ENCODE results near the gene TACC2. TPM values are rescaled to one million over a fixed set of nuclear protein-coding genes. Genes with fewer than 3 reads are reported as not detected.
"Not testable (repeated sequence)": the region's sequence is repeated elsewhere in the genome, so short reads cannot be mapped to it uniquely, and the experiment has no call there.

Gene TACC2
- total and polyA plus RNA-seq, 4 donors: 21.6 to 107 (median 64.9) TPM

DNA sequence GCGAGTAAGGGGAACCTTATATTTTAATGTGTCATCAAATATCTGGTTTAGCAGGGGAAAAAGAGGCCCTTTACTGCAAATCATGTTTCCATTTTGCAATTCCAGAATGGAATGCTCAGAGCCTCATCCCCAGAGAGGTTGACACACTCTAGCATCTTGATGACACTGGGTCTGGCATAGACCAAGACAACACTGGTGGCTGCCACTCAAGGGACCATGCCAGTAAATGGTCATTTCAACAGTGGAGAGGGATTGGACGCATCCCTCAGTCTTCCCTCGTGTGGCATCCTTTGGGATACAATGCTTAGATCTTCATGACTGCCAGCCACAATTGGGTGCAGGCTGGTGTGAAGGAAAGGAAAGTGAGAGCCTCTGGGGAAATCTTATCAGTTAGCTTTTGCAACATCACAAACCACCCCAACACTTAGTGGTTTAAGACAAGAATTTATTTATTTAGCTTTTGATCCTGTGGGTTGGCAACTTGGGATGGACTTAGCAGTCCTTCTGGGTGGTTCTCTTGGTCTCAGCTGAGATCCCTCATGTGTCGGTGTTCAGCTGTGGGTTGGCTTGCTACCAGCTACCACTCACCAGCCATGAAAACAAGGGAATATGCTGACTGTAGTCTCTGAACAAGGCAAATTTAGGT is 21.6 kb downstream of the TACC2 start:
- H3K9me3 ChIP-seq (ENCODE audit: control insufficient read depth, insufficient read depth, low read length): no peaks in the 10 kb centered on the region
- no peaks in the 10 kb centered on the region for H3K36me3 ChIP-seq (ENCODE audit: control insufficient read depth, insufficient read depth, low read length)
- H3K4me3 ChIP-seq (ENCODE audit: low read depth, low read length): no peak overlapping the region
- H3K27ac ChIP-seq (ENCODE audit: low read depth, low read length): no peak overlapping the region
- DNase-seq (ENCODE audit: low read depth in 4 of 6, low spot score in 6 of 6): no peak
- H3K4me1 ChIP-seq (ENCODE audit: control insufficient read depth, insufficient read depth, low read length): no peaks in the 10 kb centered on the region
- no peaks in the 10 kb centered on the region for H3K27me3 ChIP-seq (ENCODE audit: control insufficient read depth, insufficient read depth, low read length)
- WGBS (ENCODE audit: insufficient coverage): no CpG with 5 or more reads among the region's 4 CpGs

DNA sequence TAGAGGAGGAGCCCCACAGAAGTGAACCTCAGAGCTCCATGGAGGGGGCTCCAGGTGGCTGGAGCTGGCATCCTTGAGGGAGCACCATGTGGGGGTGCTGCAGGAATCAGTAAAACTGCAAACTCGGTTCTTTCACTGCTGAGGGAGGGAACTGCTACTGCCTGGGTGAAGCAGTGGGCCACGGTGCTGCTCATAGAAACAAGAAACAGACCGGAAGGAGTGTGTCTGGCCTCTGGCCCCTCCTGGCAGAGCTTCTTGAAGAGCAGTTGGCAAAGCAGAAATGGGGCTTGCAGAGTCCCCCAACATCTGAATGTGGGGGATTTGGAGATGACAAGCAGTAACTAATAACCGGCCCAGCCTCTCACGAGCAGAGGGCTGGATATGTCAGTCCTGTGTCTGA is 23.8 kb downstream of the TACC2 start:
- WGBS (ENCODE audit: insufficient coverage): 86% methylated on average over 3 of the region's 5 CpGs
- H3K4me3 ChIP-seq (ENCODE audit: low read depth, low read length): no peak overlapping the region
- H3K27ac ChIP-seq (ENCODE audit: low read depth, low read length): no peak overlapping the region
- H3K36me3 ChIP-seq (ENCODE audit: control insufficient read depth, insufficient read depth, low read length): no peaks in the 10 kb centered on the region
- no peak for DNase-seq (ENCODE audit: low read depth in 4 of 6, low spot score in 6 of 6)
- no peaks in the 10 kb centered on the region for H3K9me3 ChIP-seq (ENCODE audit: control insufficient read depth, insufficient read depth, low read length)
- no peaks in the 10 kb centered on the region for H3K4me1 ChIP-seq (ENCODE audit: control insufficient read depth, insufficient read depth, low read length)
- H3K27me3 ChIP-seq (ENCODE audit: control insufficient read depth, insufficient read depth, low read length): no peaks in the 10 kb centered on the region

DNA sequence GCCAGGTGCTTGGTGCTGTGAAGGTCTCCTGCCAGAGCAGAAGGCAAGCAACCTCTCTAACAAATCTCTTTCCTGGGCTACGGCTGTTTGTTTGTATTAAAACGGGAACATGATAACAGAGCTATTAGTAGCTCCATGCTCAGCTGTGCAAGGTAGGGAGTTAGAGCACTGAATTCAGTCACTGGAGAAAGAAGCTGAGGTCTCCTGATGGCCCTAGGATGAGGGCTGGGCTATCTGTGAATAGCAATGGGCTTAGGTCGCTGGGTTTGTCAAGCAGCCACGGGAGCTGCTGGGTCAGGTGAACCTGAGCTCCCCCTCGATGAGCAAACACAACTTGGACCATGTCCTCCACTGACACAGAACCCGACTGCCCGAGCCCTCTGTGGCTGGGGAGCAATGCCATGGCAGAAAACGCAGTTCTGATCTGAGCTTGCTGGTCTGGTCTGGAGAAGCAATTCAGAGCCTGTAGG is 24.4 kb downstream of the TACC2 start:
- WGBS (ENCODE audit: insufficient coverage): 91% methylated on average over 8 of the region's 8 CpGs
- Histone ChIP-seq H3K4me3 (ENCODE audit: low read depth, low read length) (no peak overlapping the region), H3K27me3 (ENCODE audit: control insufficient read depth, insufficient read depth, low read length) (no peaks in the 10 kb centered on the region), H3K4me1 (ENCODE audit: control insufficient read depth, insufficient read depth, low read length) (no peaks in the 10 kb centered on the region), H3K27ac (ENCODE audit: low read depth, low read length) (no peak overlapping the region), H3K36me3 (ENCODE audit: control insufficient read depth, insufficient read depth, low read length) (no peaks in the 10 kb centered on the region), H3K9me3 (ENCODE audit: control insufficient read depth, insufficient read depth, low read length) (no peaks in the 10 kb centered on the region)
- DNase-seq (ENCODE audit: low read depth in 4 of 6, low spot score in 6 of 6): no peak

DNA sequence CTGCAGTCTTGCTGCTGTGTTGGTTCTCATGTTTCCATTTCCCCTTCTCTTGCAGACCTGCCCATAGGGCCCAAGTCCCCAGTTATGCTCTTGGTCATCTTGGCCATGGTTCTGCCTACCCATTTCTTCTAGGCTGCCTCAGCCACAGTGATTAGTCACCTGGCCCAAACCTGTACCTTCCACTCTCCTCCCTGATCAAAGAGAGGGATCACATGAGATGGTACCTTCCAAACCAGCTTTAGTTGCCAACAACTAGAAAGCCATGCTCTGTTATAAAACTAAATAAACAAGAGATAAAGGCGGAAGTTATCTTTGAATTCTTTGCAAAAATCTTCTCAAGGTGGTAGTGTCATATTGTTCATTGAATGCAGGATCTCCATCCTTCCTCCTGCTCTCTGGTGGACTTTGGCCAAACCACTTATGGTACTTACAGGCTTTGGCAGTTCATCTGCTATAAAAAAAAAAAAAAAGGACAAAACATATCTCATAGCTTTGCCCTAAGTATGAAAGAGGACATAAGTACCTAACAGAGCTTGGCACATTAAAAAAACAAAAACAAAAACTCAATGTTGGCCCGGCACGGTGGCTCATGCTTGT is 25.8 kb downstream of the TACC2 start:
- Histone ChIP-seq H3K27ac (ENCODE audit: low read depth, low read length) (no peak overlapping the region), H3K9me3 (ENCODE audit: control insufficient read depth, insufficient read depth, low read length) (no peaks in the 10 kb centered on the region), H3K4me1 (ENCODE audit: control insufficient read depth, insufficient read depth, low read length) (peaks cover 4% of the 10 kb centered on the region), H3K27me3 (ENCODE audit: control insufficient read depth, insufficient read depth, low read length) (peaks cover 11% of the 10 kb centered on the region), H3K4me3 (ENCODE audit: low read depth, low read length) (no peak overlapping the region), H3K36me3 (ENCODE audit: control insufficient read depth, insufficient read depth, low read length) (no peaks in the 10 kb centered on the region)
- DNase-seq (ENCODE audit: low read depth in 4 of 6, low spot score in 6 of 6): no peak
- WGBS (ENCODE audit: insufficient coverage): no CpG with 5 or more reads among the region's 3 CpGs

DNA sequence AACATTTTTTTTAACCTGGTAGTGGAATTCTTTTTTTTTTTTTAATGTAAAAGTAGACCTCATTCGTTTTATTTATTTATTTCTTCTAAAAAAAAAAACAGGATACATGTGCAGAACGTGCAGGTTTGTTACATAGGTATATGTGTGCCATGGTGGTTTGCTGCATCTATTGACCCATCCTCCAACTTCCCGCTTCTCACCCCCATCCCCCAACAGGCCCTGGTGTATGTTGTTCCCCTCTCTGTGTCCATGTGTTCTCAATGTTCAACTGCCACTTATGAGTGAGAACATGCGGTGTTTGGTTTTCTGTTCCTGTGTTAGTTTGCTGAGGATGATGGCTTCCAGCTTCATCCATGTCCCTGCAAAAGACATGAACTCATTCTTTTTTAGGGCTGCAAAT is 29.0 kb downstream of the TACC2 start:
- H3K9me3 ChIP-seq (ENCODE audit: control insufficient read depth, insufficient read depth, low read length); H3K4me1 ChIP-seq (ENCODE audit: control insufficient read depth, insufficient read depth, low read length); H3K27ac ChIP-seq (ENCODE audit: low read depth, low read length); H3K4me3 ChIP-seq (ENCODE audit: low read depth, low read length); H3K36me3 ChIP-seq (ENCODE audit: control insufficient read depth, insufficient read depth, low read length); DNase-seq (ENCODE audit: low read depth in 4 of 6, low spot score in 6 of 6): not testable (repeated sequence)
- WGBS (ENCODE audit: insufficient coverage): no CpG with 5 or more reads among the region's 4 CpGs
- peaks cover 11% of the 10 kb centered on the region for H3K27me3 ChIP-seq (ENCODE audit: control insufficient read depth, insufficient read depth, low read length)

DNA sequence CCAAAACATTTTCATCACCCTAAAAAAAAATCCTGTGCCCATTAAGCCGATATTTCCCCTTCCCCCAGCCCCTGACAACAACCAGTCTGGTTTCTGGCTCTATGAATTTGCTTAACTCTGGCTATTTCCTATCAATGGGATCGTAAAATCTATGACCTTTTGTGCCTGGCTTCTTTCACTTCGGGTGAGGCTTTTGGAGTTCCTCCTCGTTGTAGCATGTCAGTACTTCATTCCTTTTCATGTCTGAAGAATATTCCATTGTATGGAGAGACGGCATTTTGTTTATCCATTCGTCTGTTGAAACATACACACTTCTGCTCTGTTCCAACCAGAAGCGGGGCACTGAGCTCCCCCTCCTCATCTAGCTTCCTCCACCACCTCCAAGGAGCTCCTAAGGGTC is 29.5 kb downstream of the TACC2 start:
- 36% methylated on average over 1 of the region's 7 CpGs for WGBS (ENCODE audit: insufficient coverage)
- no peak overlapping the region for H3K4me3 ChIP-seq (ENCODE audit: low read depth, low read length)
- no peak overlapping the region for H3K27ac ChIP-seq (ENCODE audit: low read depth, low read length)
- H3K27me3 ChIP-seq (ENCODE audit: control insufficient read depth, insufficient read depth, low read length): peaks cover 11% of the 10 kb centered on the region
- H3K36me3 ChIP-seq (ENCODE audit: control insufficient read depth, insufficient read depth, low read length): no peaks in the 10 kb centered on the region
- H3K9me3 ChIP-seq (ENCODE audit: control insufficient read depth, insufficient read depth, low read length): no peaks in the 10 kb centered on the region
- peaks cover 5% of the 10 kb centered on the region for H3K4me1 ChIP-seq (ENCODE audit: control insufficient read depth, insufficient read depth, low read length)
- DNase-seq (ENCODE audit: low read depth in 4 of 6, low spot score in 6 of 6): no peak

DNA sequence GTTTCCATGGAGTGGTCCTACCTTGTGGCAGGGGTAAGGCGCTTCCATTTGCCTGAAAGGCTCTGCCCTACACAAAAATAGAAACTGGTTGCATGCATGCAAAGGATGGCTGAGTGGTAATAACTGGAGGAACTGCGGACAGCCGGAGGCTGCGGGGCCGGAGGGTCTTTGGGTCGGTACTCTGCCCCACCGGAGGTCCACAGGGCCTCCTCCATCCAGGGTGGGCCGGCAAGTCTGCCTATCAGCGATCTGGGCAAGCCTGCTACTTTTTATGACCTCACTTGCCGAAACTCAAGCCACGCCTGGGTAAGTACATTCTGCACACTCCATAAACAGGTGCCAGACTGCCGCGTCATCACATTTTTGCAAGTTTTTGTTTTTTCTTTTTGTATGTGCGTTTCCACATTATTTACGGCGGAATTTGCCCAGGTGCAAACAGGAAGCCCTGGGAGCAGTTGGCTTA is 30.0 kb downstream of the TACC2 start:
- Histone ChIP-seq H3K4me1 (ENCODE audit: control insufficient read depth, insufficient read depth, low read length) (peaks cover 5% of the 10 kb centered on the region), H3K27me3 (ENCODE audit: control insufficient read depth, insufficient read depth, low read length) (peaks cover 11% of the 10 kb centered on the region), H3K27ac (ENCODE audit: low read depth, low read length) (no peak overlapping the region), H3K9me3 (ENCODE audit: control insufficient read depth, insufficient read depth, low read length) (no peaks in the 10 kb centered on the region), H3K4me3 (ENCODE audit: low read depth, low read length) (no peak overlapping the region), H3K36me3 (ENCODE audit: control insufficient read depth, insufficient read depth, low read length) (no peaks in the 10 kb centered on the region)
- 83% methylated on average over 13 of the region's 16 CpGs for WGBS (ENCODE audit: insufficient coverage)
- DNase-seq (ENCODE audit: low read depth in 4 of 6, low spot score in 6 of 6): no peak

DNA sequence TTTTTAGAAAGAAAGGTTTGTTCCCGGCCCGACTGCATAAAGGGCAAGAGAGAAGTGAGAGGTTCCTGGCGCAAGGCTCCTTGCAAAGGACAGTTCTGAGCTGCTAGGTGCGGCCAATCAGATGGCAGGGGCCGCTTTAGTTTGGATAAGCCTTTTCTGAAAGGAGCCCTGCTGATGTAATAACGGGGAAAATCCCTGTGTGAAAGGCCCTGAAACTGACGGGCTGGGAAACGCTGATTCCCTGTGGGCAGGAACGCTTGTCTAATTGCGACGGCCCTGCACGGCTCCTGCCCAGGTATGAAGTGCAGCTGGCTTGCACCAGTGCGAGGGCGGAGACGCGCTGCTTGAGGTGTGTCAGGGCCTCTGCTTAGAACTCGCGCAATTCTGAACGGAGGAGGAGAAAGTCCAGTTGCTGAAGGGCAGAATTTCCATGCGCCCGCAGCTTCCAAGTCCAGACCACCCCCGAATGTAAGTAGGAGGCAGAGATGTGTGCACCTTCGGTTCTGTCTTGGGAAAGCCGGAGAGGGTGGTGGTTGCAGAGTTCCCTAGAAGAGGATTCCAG is 30.5 kb downstream of the TACC2 start:
- no peak overlapping the region for H3K4me3 ChIP-seq (ENCODE audit: low read depth, low read length)
- H3K27ac ChIP-seq (ENCODE audit: low read depth, low read length): no peak overlapping the region
- H3K27me3 ChIP-seq (ENCODE audit: control insufficient read depth, insufficient read depth, low read length): peaks cover 11% of the 10 kb centered on the region
- H3K36me3 ChIP-seq (ENCODE audit: control insufficient read depth, insufficient read depth, low read length): no peaks in the 10 kb centered on the region
- peaks cover 5% of the 10 kb centered on the region for H3K4me1 ChIP-seq (ENCODE audit: control insufficient read depth, insufficient read depth, low read length)
- WGBS (ENCODE audit: insufficient coverage): 47% methylated on average over 24 of the region's 24 CpGs
- H3K9me3 ChIP-seq (ENCODE audit: control insufficient read depth, insufficient read depth, low read length): no peaks in the 10 kb centered on the region
- peak in 1 of 6 donors; percentile 15 for DNase-seq (ENCODE audit: low read depth in 4 of 6, low spot score in 6 of 6)

DNA sequence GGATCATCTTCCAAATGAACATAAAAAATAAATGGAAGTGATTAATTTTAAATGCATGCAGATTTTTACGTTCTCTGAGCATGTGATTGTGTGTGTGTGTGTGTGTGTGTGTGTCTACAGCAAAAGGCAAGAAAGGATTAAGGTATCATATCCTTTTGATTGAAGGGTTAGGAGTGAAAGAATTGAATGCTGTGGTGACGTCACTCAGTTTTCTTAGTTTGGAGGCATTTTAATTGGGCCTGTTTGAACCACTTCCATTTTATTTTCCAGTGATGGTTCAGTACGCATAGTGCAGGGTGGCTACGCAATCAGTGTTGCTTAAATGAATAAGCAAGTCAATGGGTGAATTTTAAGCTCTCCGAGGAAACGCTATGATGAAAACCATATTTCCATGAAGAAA is 31.3 kb downstream of the TACC2 start:
- no peak for DNase-seq (ENCODE audit: low read depth in 4 of 6, low spot score in 6 of 6)
- Histone ChIP-seq H3K36me3 (ENCODE audit: control insufficient read depth, insufficient read depth, low read length) (no peaks in the 10 kb centered on the region), H3K4me3 (ENCODE audit: low read depth, low read length) (no peak overlapping the region), H3K4me1 (ENCODE audit: control insufficient read depth, insufficient read depth, low read length) (peaks cover 5% of the 10 kb centered on the region), H3K27ac (ENCODE audit: low read depth, low read length) (no peak overlapping the region), H3K9me3 (ENCODE audit: control insufficient read depth, insufficient read depth, low read length) (no peaks in the 10 kb centered on the region), H3K27me3 (ENCODE audit: control insufficient read depth, insufficient read depth, low read length) (peaks cover 11% of the 10 kb centered on the region)
- WGBS (ENCODE audit: insufficient coverage): 71% methylated on average over 1 of the region's 6 CpGs

DNA sequence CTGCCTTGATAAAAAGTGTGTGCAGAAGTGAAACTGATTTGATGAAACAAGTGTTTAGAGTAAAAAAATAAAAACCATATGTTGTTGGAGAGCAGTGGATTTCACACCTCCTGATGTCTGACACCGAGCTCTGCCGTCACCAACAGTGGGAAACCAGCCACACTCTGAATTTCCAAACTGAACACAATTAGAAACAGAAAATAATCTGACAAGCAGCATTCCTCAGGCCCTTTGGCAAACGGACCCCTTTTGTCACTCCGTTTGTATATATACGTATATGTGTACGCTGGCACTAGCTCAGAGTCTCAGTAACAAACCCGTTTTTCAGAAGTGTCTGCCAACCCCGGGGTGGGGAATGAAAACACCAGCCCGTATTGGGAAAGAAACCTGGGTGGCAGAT is 32.4 kb downstream of the TACC2 start:
- H3K4me3 ChIP-seq (ENCODE audit: low read depth, low read length): no peak overlapping the region
- peak in 1 of 6 donors; percentile 83 for DNase-seq (ENCODE audit: low read depth in 4 of 6, low spot score in 6 of 6)
- H3K27me3 ChIP-seq (ENCODE audit: control insufficient read depth, insufficient read depth, low read length): peaks cover 11% of the 10 kb centered on the region
- 70% methylated on average over 4 of the region's 9 CpGs for WGBS (ENCODE audit: insufficient coverage)
- H3K4me1 ChIP-seq (ENCODE audit: control insufficient read depth, insufficient read depth, low read length): peaks cover 5% of the 10 kb centered on the region
- H3K9me3 ChIP-seq (ENCODE audit: control insufficient read depth, insufficient read depth, low read length): no peaks in the 10 kb centered on the region
- H3K36me3 ChIP-seq (ENCODE audit: control insufficient read depth, insufficient read depth, low read length): no peaks in the 10 kb centered on the region
- H3K27ac ChIP-seq (ENCODE audit: low read depth, low read length): no peak overlapping the region
